ENCODE results near the gene CYTH4. TPM values are rescaled to one million over a fixed set of nuclear protein-coding genes. Genes with fewer than 3 reads are reported as not detected.

Gene CYTH4
- total and polyA plus RNA-seq, 4 donors: 10.5 to 84.2 (median 35.0) TPM

GRCh38 chr22:37259540-37260029 lies 22.7 kb upstream of the CYTH4 start:
- Histone ChIP-seq H3K36me3 (ENCODE audit: control insufficient read depth in 4 of 4, insufficient read depth in 4 of 4, low read length in 4 of 4) (no peaks in the 10 kb centered on the region), H3K4me1 (ENCODE audit: control insufficient read depth in 5 of 5, insufficient read depth in 5 of 5, low read length in 5 of 5) (peaks cover 0 to 6% (median 0%) of the 10 kb centered on the region in 5 donors), H3K9ac (ENCODE audit: insufficient read depth in 1 of 2, low read length in 2 of 2) (no peak overlapping the region), H3K4me3 (no peak overlapping the region), H3K27ac (ENCODE audit: low read depth in 1 of 2, low read length in 1 of 2) (no peak overlapping the region), H3K27me3 (ENCODE audit: control insufficient read depth in 3 of 3, insufficient read depth in 3 of 3, low read length in 2 of 3) (peaks cover 3 to 40% (median 30%) of the 10 kb centered on the region in 3 donors), H3K9me3 (ENCODE audit: control insufficient read depth in 4 of 4, insufficient read depth in 3 of 4, low read length in 3 of 4) (peaks cover 0 to 9% (median 4%) of the 10 kb centered on the region in 4 donors)
- ATAC-seq (ENCODE audit: insufficient read depth, low FRiP score) (no peak), DNase-seq (peak; percentile 35 to 48 (median 41))
- WGBS, 2 donors: 6% methylated on average over 23 of the region's 23 CpGs
- TF ChIP-seq CTCF (IDR thresholded peaks at IDR 0.05; ENCODE audit: control extremely low read depth, extremely low read depth): no peak

- ATAC-seq (ENCODE audit: insufficient read depth, low FRiP score) (no peak), DNase-seq (no peak)
- peaks cover 0 to 9% (median 4%) of the 10 kb centered on the region in 4 donors for H3K9me3 ChIP-seq (ENCODE audit: control insufficient read depth in 4 of 4, insufficient read depth in 3 of 4, low read length in 3 of 4)
- H3K27ac ChIP-seq (ENCODE audit: low read depth in 1 of 2, low read length in 1 of 2): no peak overlapping the region
- no peak overlapping the region for H3K4me3 ChIP-seq
- H3K36me3 ChIP-seq (ENCODE audit: control insufficient read depth in 4 of 4, insufficient read depth in 4 of 4, low read length in 4 of 4): no peaks in the 10 kb centered on the region
- H3K9ac ChIP-seq (ENCODE audit: insufficient read depth in 1 of 2, low read length in 2 of 2): no peak overlapping the region
- peaks cover 0 to 6% (median 0%) of the 10 kb centered on the region in 5 donors for H3K4me1 ChIP-seq (ENCODE audit: control insufficient read depth in 5 of 5, insufficient read depth in 5 of 5, low read length in 5 of 5)
- H3K27me3 ChIP-seq (ENCODE audit: control insufficient read depth in 3 of 3, insufficient read depth in 3 of 3, low read length in 2 of 3): peaks cover 3 to 34% (median 25%) of the 10 kb centered on the region in 3 donors
- 63 to 69% methylated on average over 15 of the region's 15 CpGs for WGBS, 2 donors
- no peak for TF ChIP-seq CTCF (IDR thresholded peaks at IDR 0.05; ENCODE audit: control extremely low read depth, extremely low read depth)
These were observed 22.0 kb upstream of the CYTH4 start for GRCh38 chr22:37260155-37260795.

GRCh38 chr22:37260901-37261336 lies 21.4 kb upstream of the CYTH4 start:
- Histone ChIP-seq H3K9ac (ENCODE audit: insufficient read depth in 1 of 2, low read length in 2 of 2) (no peak overlapping the region), H3K36me3 (ENCODE audit: control insufficient read depth in 4 of 4, insufficient read depth in 4 of 4, low read length in 4 of 4) (no peaks in the 10 kb centered on the region), H3K27ac (ENCODE audit: low read depth in 1 of 2, low read length in 1 of 2) (no peak overlapping the region), H3K27me3 (ENCODE audit: control insufficient read depth in 3 of 3, insufficient read depth in 3 of 3, low read length in 2 of 3) (peaks cover 3 to 28% (median 25%) of the 10 kb centered on the region in 3 donors), H3K4me3 (no peak overlapping the region), H3K4me1 (ENCODE audit: control insufficient read depth in 5 of 5, insufficient read depth in 5 of 5, low read length in 5 of 5) (peaks cover 0 to 6% (median 0%) of the 10 kb centered on the region in 5 donors), H3K9me3 (ENCODE audit: control insufficient read depth in 4 of 4, insufficient read depth in 3 of 4, low read length in 3 of 4) (peaks cover 0 to 9% (median 4%) of the 10 kb centered on the region in 4 donors)
- peak; percentile 45 to 50 (median 49) for DNase-seq
- 21 to 22% methylated on average over 14 of the region's 14 CpGs for WGBS, 2 donors
- TF ChIP-seq CTCF (IDR thresholded peaks at IDR 0.05; ENCODE audit: control extremely low read depth, extremely low read depth): peak; percentile 76
- no peak for ATAC-seq (ENCODE audit: insufficient read depth, low FRiP score)
